Measurements from ENCODE around the gene PLXNB2.

Gene PLXNB2

DNA sequence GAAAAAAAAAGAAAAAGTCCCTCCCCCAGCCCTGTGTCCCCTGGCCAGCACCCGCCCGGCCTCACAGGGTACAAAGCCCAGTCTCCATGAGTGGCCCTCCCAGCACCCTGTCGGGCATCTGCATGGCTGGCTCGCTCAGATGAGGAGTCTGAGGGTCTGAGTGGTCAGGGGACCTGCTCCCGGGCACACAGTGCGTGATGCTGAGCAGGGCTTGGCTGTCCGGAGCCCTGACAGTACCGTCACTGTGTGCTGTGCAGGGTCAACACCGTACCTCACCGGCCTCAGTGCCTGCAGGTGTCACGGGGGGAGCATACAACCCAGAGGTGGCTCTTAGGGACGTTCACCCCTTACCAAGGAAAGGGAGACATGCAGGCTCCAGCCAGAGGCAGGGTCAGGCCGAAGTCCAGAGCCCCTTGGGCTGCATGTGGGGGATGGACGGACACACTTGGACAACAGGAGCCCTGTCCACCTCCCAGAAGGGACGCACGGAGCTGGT is 3.6 kb upstream of the PLXNB2 start:
- no peak for DNase-seq

DNA sequence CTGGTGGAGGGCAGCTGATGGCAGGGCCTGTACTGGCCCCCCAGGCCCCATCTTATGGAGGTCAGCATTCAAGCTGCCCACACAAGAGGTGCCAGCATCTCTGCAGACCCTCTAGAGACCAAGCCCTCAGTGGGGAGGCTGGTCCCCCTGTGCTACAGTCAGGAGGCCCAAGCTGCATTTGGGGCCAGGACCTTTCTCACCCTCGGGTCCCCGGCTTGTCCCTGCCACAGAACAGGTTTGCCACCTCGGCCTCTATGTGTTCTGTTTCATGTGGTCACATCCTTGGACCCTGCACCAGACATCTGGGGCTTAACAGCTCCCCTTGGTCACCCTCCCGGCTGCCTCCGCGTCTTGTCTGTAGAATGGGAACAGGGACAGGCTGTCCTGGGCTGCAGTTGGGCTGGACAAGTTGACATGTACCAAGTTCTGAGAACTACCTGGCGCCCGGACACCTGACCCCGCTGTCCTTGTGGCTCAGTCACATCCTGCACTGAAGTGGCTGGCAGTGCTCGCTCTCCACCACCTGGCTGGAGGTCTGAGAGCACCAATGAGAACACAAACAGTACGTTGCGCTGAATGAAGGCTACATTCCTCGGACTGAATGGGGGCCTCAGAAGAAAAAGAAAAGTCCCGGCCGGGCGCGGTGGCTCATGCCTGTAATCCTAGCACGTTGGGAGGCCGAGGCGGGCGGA is 2.7 kb upstream of the PLXNB2 start:
- DNase-seq, result no peak

- DNase-seq, result no peak
Measured at GRCh38 chr22:50309601-50309991, 2.1 kb upstream of the PLXNB2 start.

GRCh38 chr22:50308986-50309600 is 1.6 kb upstream of the PLXNB2 start:
- no peak for DNase-seq

- DNase-seq, result no peak
Measured at GRCh38 chr22:50308597-50308935, 1.1 kb upstream of the PLXNB2 start.

- DNase-seq, result no peak
Measured at GRCh38 chr22:50307890-50308596, 597 bp upstream of the PLXNB2 start.

DNA sequence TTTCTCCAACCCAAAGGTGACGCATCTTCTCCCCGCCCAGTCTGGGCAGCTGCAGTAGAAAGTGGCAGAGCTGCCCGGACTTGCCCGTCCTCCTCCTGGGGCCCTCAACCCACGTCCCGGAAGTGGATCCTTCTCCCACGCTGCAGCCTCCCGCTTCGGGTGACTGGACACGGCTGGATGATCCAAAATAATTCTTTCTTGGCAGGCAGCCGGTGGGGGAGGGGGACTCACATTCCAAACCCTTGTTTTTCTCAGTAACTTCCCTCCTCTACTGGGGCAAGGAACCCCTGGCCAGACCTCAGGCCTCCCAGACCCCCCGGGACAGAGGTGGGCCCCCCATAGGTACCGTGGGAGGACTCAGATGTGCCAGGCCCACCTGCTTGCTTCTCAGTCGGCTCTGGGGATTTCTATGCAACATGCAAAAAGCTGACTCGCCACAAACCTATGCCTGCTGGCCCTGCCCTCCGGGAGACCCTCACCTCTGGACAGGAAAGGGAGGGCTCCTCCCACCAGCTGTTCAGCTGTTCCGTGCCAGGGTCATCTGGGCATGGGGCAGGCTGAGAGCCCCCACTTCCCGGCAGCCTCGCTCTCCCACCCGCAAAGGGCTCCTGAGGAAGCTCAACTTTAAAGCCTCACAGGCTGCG is 1.4 kb downstream of the PLXNB2 start:
- DNase-seq, result peak; percentile 86

GRCh38 chr22:50305393-50305922 is 2.0 kb downstream of the PLXNB2 start:
- DNase-seq, result no peak

DNA sequence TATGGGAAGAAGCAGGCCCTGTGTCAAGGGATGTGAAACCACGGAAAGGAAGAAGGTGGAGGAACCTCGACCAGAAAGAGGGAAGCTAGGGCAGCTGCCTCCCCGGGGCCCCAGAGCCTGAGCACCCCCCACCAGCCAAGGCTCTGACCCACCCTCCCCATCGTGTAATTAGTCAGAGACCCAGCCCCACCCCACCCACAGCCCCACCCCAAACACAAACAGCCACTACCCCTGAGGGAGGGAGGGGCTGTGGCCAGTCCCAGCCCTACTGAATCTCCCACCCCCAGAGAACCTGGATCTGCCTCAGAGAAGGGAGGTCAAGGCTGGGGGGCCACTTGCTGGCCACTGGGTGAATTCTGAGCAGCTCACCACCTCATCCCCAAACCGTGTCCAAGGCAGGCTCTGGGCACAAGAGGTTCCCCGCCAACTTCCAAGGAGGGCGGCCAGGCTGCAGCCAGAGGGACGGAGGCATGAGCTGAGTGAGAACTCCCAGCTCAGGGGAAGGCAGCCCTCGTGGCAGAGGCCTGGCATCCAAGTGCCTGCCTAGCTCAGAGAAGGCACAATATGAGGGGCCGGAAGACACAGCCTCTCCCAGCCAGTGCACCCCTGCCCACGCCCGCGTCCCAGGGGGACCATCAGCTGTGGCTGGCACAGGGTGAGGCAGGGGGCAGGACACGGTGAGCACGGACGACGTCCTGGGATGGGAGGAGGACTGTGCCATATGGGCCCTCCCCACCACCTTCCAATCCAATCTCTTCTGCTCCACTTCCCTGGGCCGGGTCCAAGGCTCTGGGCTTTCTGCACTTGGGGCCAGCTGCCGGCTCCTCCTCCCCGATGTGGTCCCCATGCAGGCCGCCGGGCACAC is 2.7 kb downstream of the PLXNB2 start:
- DNase-seq, result peak; percentile 86

DNA sequence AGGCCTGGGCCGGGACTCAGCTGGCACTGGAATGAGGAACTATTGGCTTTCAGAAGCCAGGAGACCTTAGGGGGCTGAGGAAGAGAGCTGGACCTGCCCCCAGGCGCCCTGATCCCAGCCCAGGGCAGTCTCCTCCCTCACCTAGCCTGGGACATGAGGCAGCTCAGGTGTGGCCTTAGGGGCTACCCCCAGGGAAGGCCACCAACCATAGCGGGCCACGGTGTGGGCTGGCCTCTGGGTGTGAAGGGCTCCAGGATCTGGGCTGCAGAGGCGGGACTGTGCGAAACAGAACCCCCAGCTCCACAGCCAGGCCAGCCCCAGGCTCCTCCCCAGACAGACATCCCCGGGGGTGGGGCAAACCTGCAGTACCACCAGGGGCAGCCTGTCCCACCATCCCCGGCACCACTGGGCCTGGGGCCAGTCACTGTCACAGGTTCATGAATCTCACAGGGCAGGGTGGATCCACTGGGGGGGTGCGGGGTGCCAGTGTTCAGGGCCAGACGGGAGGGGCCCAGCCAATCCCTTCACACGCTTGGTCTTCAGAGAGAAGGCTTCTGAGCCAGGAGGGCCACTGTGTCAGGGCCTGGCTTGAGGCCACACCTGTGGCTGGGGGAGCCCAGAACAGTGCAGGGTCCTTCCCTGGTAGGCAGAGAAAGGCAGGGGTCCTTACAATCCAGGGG is 3.5 kb downstream of the PLXNB2 start:
- DNase-seq, result no peak

DNA sequence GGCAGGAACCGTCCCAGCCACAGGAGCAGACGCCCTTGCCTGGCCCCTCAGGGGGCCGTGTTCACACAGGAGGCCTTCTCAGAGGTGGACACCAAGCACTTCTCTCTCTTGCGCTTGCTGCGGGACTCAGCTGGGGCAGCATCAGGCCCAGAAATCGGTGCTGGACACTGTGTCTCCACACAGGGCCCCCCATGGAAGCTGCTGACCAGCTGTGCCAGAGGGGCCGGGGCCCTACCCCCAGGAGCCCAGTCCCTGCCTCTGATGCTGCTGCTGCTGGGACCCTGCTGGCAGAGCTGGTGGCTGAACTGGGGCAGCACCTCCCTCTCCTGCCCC is 4.0 kb downstream of the PLXNB2 start:
- no peak for DNase-seq

GRCh38 chr22:50302564-50302963 is 4.9 kb downstream of the PLXNB2 start:
- no peak for DNase-seq

- DNase-seq, result no peak
Measured at GRCh38 chr22:50302041-50302541, 5.4 kb downstream of the PLXNB2 start.

GRCh38 chr22:50301581-50301991 is 5.9 kb downstream of the PLXNB2 start:
- DNase-seq, result no peak

DNA sequence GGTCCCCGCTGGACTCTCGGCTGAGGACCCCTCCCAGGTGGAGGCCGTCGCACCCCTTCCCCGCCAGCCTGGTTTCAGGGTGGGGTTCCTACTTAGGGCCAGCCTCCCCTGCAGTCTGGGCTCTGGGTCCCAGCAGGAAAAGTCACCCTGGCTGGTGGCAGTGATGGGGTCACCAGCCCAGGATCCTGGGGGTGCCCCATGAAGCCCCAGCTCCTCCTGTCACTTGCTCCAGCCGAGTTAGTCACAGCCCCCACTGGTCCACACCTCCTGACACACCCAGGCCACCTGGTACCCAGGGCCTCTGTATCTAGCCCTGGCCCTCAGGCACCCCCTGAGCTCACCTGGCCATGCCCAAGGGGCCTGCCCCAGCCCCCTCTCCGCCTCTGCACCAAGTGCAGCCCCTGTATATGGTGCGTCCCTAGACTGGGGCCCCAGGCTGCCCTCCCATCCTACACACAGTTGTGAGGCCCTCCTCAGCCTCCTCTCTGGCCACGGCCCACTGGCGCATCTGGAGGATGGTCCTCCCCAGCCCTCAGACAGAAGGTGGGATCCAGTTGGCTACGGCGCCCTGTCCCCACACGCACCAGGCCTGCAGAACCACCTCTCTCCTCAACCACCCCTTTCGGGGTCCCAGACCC is 6.7 kb downstream of the PLXNB2 start:
- DNase-seq, result no peak

- no peak for DNase-seq
Measured at GRCh38 chr22:50299785-50300619, 7.4 kb downstream of the PLXNB2 start.

DNA sequence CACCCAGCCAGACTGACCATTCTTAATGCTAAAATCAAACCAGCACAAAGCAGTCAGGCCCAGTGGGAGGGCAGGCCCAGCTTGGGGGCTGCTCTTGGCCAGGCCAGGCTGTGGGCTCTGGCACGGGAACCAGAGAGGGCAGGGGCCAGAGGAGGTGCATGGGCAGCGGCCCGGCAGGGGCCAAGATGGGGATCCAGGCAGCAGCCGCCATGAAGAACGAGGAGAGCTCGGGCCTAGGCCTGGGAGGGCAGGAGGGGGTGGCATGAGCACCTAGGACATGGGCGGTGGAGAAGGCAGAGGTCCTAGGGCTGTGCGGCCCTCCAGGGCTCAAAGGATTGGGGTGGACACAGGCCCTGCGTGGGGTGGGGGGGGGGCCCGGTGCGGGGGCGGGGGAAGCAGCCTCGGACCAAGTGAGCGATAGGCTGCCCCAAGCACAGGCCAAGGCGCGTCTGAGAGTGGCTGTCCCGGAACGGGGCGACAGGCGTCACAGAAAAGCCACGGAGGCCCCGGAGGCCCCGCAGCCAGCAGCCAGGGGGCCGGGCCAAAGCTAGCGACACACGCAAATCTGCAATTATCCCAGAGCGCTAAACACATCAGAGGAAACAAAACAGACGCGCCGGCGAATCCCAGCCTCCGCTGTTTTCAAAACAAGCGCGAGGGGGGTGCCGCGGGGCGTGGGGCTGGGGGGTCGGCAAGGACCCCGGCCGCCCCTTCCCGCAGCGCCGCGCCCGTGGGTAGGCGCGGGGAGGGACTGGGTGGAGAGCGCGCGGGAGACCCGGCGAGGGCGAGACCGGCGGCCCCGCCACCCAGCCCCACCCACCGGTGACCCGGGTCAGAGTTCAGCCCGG is 8.3 kb downstream of the PLXNB2 start:
- no peak for DNase-seq

GRCh38 chr22:50298266-50298637 is 9.2 kb downstream of the PLXNB2 start:
- DNase-seq, result no peak

DNA sequence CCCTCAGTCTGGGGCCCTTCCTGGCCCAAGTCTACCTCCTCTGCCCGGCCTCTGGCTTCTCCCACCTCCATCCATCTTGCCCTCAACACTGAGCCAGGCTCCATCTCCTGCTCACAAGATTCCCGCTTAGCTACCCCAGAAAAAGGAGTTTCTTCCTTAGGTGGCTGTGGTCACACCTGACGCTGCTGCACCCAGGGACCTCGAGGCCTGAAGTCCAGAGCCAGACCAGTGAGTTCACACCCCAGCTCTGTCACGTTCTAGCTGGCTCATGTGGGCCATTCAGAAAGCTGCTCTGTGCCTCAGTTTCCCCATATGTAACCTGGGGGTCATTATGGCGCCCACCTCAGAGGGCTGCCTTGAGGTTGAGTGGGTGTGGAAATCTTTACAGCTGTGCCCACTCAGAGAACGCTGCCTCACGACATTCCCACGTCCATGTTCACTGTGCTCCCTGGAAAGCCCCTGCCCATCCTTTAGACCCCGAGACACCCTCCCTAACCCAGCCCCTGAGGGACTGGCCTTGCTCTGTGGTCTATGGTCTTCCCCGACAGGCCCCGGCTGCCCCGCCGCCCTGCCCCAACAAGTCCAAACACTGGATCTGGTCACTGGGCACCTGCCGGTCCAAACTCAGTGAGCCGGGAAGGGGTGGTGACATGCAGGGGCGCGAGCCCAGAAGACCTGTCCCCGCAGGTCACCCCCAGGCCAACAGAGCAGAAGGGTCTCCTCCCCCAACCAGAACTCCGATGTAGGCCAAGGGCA is 9.8 kb downstream of the PLXNB2 start:
- no peak for DNase-seq
